ENCODE data around the gene EIF3F. TPM values are rescaled to one million over a fixed set of nuclear protein-coding genes. Genes with fewer than 3 reads are reported as not detected.

EIF3F gene
- total and polyA plus RNA-seq, 2 of the 13 experiments (the other 11 are each of a cell fraction or from before 2014, with no cell fraction given): 109 to 191 TPM

- no peak for TF ChIP-seq ZHX2 (IDR thresholded peaks at IDR 0.05; ENCODE audit: low read depth)
- TF ChIP-seq ZHX2 (CRISPR knock-in tag; IDR thresholded peaks at IDR 0.05; ENCODE audit: borderline replicate concordance): no peak
- no peak for TF ChIP-seq BHLHE40 (IDR thresholded peaks at IDR 0.05; ENCODE audit: low read length)
- TF ChIP-seq ZSCAN22 (CRISPR knock-in tag; IDR thresholded peaks at IDR 0.05): no peak
- TF ChIP-seq ZNF609 (CRISPR knock-in tag; IDR thresholded peaks at IDR 0.05; ENCODE audit: borderline replicate concordance): no peak
- 0 out of 2 replicates have a peak, but pooled peaks have one; percentile 17 for TF ChIP-seq ZNF614 (CRISPR knock-in tag; IDR thresholded peaks at IDR 0.05; ENCODE audit: borderline replicate concordance)
- TF ChIP-seq SMC3 (IDR thresholded peaks at IDR 0.05; ENCODE audit: low read length): peak; percentile 83
- TF ChIP-seq CTCF (CRISPR knock-in tag; IDR thresholded peaks at IDR 0.05): peak; percentile 91
- TF ChIP-seq RAD21 (CRISPR knock-in tag; IDR thresholded peaks at IDR 0.05): peak; percentile 81
- TF ChIP-seq ZBTB39 (CRISPR knock-in tag; IDR thresholded peaks at IDR 0.05): no peak
- TF ChIP-seq TOE1 (CRISPR knock-in tag; IDR thresholded peaks at IDR 0.05): no peak
- peak; percentile 70 for TF ChIP-seq STAG1 (CRISPR knock-in tag; IDR thresholded peaks at IDR 0.05)
Observed at GRCh38 chr11:8033305-8034105, 46.4 kb downstream of the EIF3F start (continued).

Measured in HepG2 (cell line).